PFSK-1 (cell line): ENCODE measurements around the gene PRMT7.

Experiments used
- FOXP2 ChIP-seq: optimal IDR thresholded peaks from 2 replicates; pipeline ENCODE3; 2011; ENCODE audit warnings: borderline replicate concordance, control low read depth, inconsistent platforms; ENCODE audit not compliant: insufficient read depth; ENCODE audit errors: extremely low read length, extremely low read depth
- POLR2AphosphoS5 ChIP-seq: IDR thresholded peaks from 2 replicates; pipeline ENCODE4 v1.6.1; 2012; ENCODE audit warnings: low read depth, mild to moderate bottlenecking, control low read depth, low read length, moderate library complexity
- SIN3A ChIP-seq: IDR thresholded peaks from 2 replicates; pipeline ENCODE4 v1.6.1; 2012; ENCODE audit warnings: mild to moderate bottlenecking, low read length, moderate library complexity, borderline replicate concordance; ENCODE audit not compliant: insufficient read depth
- TAF1 ChIP-seq: IDR thresholded peaks from 2 replicates; pipeline ENCODE4 v1.6.1; 2012; ENCODE audit warnings: low read length, control low read depth, borderline replicate concordance; ENCODE audit not compliant: insufficient read depth
- TF ChIP-seq, protein P1 (sequence below), 2 experiments: IDR thresholded peaks; 2 replicates each; pipeline versions ENCODE4 v1.6.1 to v1.8.0; 2011 to 2012; ENCODE audit warnings: low read depth in 2 of 2, low read length in 2 of 2, control low read depth in 1 of 2, inconsistent platforms in 1 of 2, mild to moderate bottlenecking in 1 of 2, moderate library complexity in 1 of 2; ENCODE audit not compliant: insufficient read depth in 1 of 2

PRMT7 gene

DNA sequence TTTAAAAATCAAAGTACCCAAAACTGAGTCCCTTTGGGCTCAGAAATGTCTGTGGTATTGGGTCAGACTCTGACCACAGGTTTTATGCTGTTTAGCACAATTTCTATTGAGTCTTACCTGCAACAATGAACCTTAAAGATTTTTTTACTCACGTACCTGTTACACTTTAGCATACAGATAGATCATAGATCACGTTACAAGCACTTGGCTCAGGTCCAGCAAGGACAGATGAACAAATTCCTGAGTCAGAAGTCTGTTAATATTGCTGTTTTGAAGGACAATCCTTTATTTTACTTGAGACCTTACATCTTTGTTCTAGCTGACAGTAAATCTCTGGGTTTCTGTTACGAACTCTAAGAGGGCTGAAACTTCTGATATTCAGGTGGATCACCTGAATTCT, 12.9 kb upstream of the PRMT7 start:
- TF ChIP-seq SIN3A (no peak), FOXP2 (no peak), POLR2AphosphoS5 (no peak), TAF1 (no peak)
- TF ChIP-seq, protein P1, sequence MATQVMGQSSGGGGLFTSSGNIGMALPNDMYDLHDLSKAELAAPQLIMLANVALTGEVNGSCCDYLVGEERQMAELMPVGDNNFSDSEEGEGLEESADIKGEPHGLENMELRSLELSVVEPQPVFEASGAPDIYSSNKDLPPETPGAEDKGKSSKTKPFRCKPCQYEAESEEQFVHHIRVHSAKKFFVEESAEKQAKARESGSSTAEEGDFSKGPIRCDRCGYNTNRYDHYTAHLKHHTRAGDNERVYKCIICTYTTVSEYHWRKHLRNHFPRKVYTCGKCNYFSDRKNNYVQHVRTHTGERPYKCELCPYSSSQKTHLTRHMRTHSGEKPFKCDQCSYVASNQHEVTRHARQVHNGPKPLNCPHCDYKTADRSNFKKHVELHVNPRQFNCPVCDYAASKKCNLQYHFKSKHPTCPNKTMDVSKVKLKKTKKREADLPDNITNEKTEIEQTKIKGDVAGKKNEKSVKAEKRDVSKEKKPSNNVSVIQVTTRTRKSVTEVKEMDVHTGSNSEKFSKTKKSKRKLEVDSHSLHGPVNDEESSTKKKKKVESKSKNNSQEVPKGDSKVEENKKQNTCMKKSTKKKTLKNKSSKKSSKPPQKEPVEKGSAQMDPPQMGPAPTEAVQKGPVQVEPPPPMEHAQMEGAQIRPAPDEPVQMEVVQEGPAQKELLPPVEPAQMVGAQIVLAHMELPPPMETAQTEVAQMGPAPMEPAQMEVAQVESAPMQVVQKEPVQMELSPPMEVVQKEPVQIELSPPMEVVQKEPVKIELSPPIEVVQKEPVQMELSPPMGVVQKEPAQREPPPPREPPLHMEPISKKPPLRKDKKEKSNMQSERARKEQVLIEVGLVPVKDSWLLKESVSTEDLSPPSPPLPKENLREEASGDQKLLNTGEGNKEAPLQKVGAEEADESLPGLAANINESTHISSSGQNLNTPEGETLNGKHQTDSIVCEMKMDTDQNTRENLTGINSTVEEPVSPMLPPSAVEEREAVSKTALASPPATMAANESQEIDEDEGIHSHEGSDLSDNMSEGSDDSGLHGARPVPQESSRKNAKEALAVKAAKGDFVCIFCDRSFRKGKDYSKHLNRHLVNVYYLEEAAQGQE (IDR thresholded peaks at IDR 0.05; ENCODE audit: insufficient read depth in 1 of 2, low read depth in 2 of 2, low read length in 2 of 2): no peak

DNA sequence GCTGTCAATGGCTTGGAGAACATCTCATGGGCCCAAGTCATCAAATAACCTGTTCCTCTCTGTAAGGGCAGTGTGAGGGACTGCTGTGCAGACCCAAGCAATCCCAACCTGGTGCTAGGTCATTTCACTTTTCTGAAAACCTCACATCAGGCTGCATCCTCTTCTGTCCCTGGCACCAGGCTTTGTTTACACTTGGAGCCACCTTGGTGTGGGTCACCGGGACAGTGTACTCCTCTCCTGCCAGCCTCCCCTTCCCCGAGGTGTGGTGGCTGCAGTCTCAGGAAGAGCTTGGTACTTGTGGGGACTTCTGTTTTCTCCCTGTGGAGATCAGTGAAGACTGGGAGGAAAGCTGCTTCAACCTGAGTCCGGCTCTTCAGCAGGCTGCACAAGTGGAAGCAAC, 12.5 kb upstream of the PRMT7 start:
- no peak for TF ChIP-seq SIN3A
- no peak for TF ChIP-seq TAF1
- no peak for TF ChIP-seq POLR2AphosphoS5
- TF ChIP-seq, protein P1 (IDR thresholded peaks at IDR 0.05; ENCODE audit: insufficient read depth in 1 of 2, low read depth in 2 of 2, low read length in 2 of 2): no peak
- TF ChIP-seq FOXP2: no peak

DNA sequence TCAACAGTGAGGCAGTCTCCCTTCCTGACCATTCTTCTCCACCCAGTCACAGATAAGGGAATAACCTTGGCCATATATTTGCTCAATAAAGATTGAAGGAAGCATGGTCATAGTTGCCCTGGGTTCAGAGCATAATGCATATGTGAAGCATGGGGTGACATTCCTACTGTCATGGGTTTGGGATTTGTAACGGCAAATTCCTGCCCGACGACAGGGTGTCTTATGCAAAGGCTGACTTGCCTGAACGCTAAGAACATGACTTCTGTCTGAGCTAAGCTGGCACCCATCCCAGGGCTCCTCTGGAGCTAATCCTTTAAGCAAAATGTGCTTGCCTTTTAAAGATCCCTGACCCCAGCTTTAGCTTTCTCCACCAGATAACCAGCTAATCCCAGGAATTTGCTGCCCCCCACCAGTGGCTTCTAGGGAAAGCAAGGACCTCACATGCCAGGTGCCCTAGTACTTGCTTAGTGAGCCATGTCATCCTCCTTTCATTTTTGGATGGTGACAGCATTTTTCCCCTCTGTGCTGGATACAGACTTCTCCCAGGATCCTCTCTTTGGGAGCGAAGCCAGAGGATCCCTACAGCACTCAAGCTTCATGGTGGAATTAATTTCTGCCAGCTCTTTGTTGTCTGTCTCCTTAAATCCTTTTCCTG, 11.8 kb upstream of the PRMT7 start:
- TF ChIP-seq SIN3A (no peak), FOXP2 (no peak), POLR2AphosphoS5 (no peak; the same call in 1 of the 2 replicates), TAF1 (no peak)
- TF ChIP-seq, protein P1 (IDR thresholded peaks at IDR 0.05; ENCODE audit: insufficient read depth in 1 of 2, low read depth in 2 of 2, low read length in 2 of 2): no peak

DNA sequence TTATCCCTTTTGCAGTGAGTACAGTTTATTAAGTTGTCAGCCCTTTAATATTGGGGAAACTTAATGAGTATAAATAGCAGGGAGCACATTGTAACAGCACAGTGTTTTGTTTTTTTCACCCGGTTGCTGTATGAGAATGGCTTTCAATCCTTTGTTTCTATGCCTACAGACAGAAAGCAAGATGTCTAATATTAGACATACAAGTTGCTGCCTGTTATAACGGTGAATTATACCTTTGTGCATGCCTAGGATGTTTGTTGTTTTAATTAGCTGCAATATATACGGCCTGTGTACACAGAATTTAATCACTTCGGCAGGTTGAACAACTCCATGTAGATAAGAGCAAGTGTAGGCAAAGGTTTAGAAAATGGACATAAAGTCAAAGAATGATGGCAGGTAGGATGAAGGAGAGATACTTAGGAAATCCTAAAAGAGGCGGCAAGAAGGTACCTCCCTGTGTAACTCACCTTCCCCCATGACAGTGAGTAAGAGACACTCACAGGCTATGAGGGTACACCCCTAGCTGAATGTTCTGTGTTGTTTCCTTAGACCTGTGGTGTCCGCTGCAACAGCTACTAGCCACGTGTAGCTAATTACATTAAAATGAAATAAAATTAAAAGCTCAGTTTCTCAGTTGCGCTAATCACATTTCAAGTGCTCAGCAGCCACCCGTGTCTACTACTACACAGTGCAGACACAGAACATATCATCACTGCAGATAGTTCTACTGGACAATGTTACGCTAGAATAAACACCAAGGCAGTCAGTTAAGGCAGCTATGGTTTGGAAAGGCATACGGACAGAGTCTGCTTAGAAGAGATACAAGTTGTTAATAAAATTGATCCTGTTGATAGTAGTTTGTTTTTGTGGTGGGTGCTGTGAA, 11.0 kb upstream of the PRMT7 start:
- no peak; the same call in 1 of the 2 replicates for TF ChIP-seq POLR2AphosphoS5
- TF ChIP-seq TAF1: no peak
- TF ChIP-seq, protein P1 (IDR thresholded peaks at IDR 0.05; ENCODE audit: insufficient read depth in 1 of 2, low read depth in 2 of 2, low read length in 2 of 2): no peak
- TF ChIP-seq SIN3A: no peak
- TF ChIP-seq FOXP2: no peak
